GM10847 (cell line): ENCODE data around the gene PCNX2.

ENCODE experiments used
- POLR2A ChIP-seq: IDR thresholded peaks from 2 replicates; pipeline ENCODE4 v1.6.1; 2011; ENCODE audit not compliant: insufficient read length; ENCODE audit errors: extremely low read depth

Gene PCNX2

GRCh38 chr1:233090746-233091494 lies 204.6 kb downstream of the PCNX2 start:
- TF ChIP-seq POLR2A, result no peak

DNA sequence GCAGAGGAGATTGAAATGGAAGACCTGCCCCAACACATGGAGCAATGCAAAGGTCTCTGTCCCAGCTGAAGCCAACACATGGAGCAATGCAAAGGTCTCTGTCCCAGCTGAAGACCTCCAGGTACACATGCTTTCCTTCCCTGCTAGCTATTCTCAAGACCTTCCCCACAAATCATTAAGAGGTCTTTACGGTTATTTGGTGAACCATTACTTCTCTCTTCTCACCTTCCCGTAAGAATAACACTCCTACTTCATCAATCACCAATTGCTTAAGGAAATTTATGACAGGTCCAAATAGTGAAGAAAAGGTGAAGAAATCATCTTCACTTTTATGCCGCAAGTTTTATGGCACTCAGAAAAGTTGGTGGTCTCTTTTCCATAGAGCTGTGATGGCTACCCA lies 206.3 kb downstream of the PCNX2 start:
- no peak for TF ChIP-seq POLR2A

DNA sequence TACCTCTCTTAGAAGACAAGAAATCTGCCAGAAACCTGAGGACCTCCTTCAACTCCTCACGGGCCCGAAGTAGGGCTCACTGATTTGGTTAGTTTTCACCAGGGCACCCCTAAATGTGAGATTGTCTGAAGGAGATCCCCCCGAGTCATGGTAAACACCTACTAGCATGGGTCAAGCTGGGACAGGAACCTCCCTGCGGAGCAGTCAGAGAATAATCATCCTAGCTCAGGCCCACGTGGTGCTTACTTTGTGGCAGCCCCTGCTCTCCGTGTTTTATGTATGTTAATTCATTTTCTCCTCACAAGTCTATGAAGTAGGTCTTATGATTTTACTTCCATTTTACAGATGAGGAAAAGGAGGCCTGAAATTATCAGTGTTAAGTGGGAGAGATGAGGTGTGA lies 206.9 kb downstream of the PCNX2 start:
- TF ChIP-seq POLR2A, result no peak

DNA sequence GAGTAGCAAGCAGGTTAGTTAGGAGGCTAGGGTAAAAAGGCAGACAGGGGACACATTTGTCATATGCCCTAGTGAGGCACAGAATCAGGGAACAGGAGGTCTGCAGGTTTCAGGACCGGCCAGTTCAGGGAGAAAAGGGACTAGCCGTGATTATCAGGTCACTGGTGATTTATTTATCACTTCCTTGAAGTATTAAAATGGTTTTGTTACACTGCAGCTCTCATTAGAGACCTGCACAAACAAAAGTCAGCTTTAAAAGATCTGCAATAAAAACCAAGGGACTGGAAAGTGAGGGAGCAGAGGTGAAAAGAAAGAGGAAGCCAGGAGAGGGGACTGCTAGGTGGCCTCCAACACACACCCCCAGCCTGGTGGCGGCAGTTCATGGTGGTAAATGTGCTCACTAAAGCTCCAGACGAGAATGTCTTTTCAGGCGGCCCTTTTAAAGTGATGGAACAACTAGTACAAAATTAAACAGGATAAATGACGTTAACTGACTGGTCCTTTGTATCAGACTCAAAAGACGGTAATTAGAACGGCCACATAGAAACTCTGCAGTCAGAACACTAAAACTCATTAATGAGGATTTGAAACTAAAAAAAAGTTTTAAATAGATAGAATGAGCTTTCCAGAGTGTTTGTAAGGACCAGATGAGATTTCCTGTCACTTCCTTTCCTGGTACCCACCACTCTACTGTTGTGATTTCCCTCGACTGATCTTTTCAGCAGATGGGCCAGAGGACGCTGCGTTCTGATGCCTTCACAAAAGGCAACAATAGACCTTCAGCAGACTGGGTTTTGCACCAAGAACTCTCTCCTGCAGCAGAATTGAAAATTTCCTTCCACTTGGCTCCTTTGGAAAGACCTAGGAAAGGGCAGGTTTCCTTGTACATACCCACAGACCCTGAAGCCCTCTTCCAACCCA lies 208.3 kb downstream of the PCNX2 start:
- no peak for TF ChIP-seq POLR2A

DNA sequence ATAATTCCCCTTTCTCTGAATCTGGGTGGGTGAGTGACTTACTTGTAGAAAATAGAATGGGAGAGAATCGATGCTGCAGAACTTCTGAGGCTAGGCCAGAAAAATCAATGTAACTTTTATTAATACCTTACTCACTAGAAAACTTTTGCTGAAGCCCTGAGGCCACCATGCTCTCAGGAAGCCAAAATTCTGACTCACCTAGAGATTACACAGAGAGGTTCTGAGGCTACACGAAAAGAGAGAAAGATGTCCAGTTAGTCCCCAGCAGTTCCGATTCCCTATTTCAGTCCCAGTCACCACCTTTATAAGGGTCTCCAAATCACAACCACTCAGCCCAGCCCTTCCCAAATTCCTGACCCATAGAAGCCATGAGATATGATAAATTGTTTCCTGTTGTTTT lies 210.0 kb downstream of the PCNX2 start:
- TF ChIP-seq POLR2A, result no peak

DNA sequence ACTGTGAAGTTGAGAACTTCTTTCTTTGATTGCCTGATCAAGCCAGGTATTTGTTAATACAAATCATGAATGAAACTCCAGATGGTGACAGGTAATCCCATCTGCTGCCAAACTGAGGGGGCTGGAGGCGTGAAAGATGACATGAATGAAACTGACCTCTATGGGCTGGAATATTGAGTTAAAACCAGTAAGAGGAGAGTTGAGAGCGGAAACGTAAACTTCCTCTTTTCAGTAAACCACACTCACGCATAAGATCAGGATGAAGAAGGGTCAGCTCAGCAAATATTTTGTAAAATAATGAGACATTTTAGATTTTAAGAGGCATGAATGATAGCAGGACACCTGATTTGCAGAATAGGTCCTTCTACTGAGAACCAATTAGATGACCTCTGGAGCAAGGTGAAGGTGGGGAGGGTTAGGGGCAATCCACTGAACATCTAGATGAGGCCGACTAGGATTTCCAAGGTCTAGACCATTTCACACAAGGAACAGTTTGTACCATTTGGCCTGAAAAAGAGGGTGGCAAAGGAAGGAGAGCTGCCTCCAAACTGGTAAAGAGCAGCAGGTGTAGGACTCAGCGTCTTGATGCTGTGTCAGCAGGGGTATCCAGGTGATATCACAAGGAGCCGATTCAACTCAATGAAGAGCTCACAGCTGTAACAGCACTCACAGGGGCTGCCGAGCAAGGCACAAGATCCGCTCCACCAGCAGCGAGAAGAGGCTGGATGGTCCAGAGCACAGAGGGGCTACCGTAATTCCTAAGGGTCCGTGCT lies 212.6 kb downstream of the PCNX2 start:
- TF ChIP-seq POLR2A, result no peak

GRCh38 chr1:233081735-233082134 lies 213.8 kb downstream of the PCNX2 start:
- no peak for TF ChIP-seq POLR2A

DNA sequence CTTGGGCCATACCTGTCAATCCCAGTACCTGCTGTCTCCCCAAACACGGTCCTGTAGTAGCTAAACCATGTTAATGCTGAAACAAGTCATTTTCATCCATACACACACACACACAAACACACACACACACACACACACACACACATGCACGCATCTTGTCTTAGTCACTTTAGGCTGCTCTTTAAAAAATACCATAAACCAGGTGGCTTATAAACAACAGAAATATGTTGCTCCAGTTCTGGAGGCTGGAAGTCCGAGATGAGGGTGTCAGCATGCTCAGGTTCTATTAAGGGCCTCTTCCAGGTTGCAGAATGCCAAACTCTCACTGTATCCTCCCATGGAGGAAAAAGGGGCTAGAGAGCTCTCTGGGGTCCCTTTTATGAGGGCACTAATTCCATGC lies 215.2 kb downstream of the PCNX2 start:
- no peak for TF ChIP-seq POLR2A

- TF ChIP-seq POLR2A, result no peak
Measured at GRCh38 chr1:233079574-233079973, 216.0 kb downstream of the PCNX2 start.

DNA sequence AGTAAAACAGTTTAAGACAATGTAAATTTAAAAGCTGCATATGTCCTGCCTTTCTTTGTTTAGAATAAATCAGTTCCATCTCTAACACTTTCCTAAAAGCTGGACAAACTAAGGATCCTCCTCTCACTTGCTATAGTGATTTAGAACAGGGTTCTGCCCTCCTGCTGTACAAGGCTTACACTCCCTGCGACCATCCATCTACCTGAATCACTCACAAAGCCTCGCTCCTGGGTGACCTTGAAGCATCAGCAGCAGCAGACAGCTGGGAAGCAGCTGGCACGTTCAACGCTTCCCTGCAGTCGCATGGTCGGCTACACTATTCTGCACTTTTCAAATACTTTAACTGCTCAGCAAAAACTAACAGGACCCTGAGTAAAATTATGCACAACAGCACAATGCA lies 217.1 kb downstream of the PCNX2 start:
- TF ChIP-seq POLR2A, result no peak

DNA sequence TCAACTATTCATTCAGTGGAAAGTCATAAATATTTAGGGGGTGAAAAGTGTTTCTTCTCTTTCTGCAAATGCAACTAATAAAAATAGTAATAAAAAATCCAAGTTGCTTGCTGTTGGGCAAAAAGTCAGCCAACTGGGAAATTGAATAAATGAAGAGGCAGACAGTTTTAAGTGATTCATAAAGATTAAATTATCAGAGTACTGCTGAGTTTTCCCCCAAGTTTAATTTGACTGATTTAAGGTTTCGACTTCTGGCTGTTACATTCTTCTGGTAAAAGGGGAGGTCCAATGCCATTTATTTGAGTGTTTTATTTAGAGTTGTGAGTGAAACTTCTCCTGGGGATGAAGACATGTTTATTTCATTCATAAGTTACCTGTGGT lies 219.6 kb downstream of the PCNX2 start:
- no peak for TF ChIP-seq POLR2A

DNA sequence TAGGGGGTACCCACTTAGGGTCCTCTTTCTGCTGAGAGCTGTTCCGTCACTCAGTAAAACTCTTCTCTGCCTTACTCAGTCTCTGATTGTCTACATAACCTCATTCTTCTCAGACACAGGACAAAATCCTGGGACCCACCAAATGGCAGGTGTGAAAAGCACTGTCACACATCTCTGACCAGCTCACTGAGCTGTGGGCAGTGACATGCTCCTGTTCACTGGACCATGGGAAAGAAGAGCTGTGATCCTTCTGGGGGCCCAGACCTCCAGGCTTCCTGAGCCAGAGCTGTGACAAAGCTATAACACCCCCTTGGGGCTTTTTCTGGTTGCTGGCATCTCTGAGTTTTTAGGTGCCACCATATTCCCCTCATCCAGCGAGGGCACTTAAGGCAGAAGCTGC lies 229.4 kb downstream of the PCNX2 start:
- no peak for TF ChIP-seq POLR2A

GRCh38 chr1:233065685-233066084 lies 229.8 kb downstream of the PCNX2 start:
- TF ChIP-seq POLR2A, result no peak

- no peak for TF ChIP-seq POLR2A
Measured at GRCh38 chr1:233064988-233065387, 230.5 kb downstream of the PCNX2 start.

DNA sequence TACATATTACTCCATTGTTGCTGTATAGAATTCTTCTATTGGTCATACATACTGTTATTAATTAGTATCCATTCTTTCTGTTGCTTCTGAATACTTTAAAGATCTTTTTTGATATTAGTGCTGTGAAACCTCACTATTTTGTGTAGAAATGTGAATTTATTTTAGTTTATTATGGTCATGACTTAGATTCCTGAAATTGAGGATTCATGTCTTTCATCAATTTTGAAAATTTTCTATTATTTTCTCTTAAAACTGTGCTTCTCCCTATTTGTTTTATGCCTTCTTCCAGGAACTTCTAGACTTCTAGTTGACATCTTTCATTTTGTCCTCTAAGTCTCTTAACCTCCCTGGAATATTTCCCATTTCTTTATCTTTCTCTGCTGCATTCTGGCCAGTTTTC lies 232.1 kb downstream of the PCNX2 start:
- TF ChIP-seq POLR2A, result no peak

DNA sequence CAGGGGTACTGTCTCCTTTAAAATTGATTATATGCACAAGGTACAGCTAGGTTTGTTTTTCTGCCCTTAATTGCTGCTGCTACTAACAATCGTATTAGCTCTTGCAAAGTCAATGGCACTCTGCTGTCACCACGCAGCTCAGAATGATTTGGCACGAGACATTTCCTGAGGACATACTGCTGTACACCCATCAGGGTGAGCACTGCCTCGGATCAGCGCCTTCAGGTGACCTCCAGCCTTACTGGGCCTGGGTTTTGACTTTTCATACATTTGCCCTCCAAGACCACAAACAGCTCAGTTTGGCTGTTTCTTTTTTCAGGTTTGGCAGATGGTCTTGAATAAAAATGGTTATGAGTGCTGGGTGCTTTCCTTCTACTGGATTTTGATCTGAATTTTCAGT lies 234.3 kb downstream of the PCNX2 start:
- TF ChIP-seq POLR2A, result no peak
